ENCODE data around the gene FHIT.

DNA sequence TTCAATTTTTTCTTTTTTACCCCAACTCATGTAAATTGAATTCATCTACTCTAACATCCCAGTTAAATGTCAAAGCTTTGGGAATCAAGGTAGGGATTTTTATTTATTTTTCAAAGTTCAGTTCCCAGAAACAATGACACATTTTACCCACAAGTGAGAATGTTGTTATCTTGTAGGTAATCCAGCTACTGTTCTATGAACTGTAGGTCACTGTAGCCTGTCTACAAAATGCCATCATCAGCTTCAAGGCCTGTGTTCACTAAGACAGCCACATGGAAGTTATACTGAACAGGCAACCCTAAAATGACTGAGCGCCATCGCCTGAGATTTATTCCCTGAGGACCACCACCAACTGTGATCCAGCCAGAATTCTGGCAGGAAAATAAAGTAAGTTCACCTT, 219.7 kb downstream of the FHIT start:
- TF ChIP-seq, protein P1, sequence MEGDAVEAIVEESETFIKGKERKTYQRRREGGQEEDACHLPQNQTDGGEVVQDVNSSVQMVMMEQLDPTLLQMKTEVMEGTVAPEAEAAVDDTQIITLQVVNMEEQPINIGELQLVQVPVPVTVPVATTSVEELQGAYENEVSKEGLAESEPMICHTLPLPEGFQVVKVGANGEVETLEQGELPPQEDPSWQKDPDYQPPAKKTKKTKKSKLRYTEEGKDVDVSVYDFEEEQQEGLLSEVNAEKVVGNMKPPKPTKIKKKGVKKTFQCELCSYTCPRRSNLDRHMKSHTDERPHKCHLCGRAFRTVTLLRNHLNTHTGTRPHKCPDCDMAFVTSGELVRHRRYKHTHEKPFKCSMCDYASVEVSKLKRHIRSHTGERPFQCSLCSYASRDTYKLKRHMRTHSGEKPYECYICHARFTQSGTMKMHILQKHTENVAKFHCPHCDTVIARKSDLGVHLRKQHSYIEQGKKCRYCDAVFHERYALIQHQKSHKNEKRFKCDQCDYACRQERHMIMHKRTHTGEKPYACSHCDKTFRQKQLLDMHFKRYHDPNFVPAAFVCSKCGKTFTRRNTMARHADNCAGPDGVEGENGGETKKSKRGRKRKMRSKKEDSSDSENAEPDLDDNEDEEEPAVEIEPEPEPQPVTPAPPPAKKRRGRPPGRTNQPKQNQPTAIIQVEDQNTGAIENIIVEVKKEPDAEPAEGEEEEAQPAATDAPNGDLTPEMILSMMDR (IDR thresholded peaks at IDR 0.05) = no peak
- no peak for TF ChIP-seq POLR2A (IDR thresholded peaks at IDR 0.05)

Measured in Peyer's patch (tissue), 4 donors.